DND-41 (cell line): ENCODE results near the gene HACD2.

Source experiments
- ATAC-seq: fragments of 200-7000 bp; cut with Tn5 transposase; 3 replicates; pipeline ENCODE4 v1.9.1; 2021; ENCODE audit warnings: low read depth; ENCODE audit not compliant: insufficient read depth
- DNase-seq: peaks from one replicate; pipeline ENCODE4 v3.0.0-alpha.2; 2020
- H2AFZ ChIP-seq: 2 replicates; pipeline ENCODE4 v1.6.0; 2012; ENCODE audit warnings: low read depth, low read length
- H3K27ac ChIP-seq: 2 replicates; pipeline ENCODE4 v1.5.1; 2012; ENCODE audit warnings: low read length, inconsistent platforms
- H3K27me3 ChIP-seq: fragments of 200-600 bp; sonication (generic); 2 replicates; pipeline ENCODE4 v1.6.0; 2012; ENCODE audit warnings: low read length, mild to moderate bottlenecking, inconsistent platforms; ENCODE audit not compliant: insufficient read depth, poor library complexity
- H3K36me3 ChIP-seq: 2 replicates; pipeline ENCODE4 v1.5.1; 2012; ENCODE audit warnings: low read length, inconsistent platforms; ENCODE audit not compliant: insufficient read depth
- H3K4me1 ChIP-seq: 2 replicates; pipeline ENCODE4 v1.5.1; 2012; ENCODE audit warnings: mild to moderate bottlenecking, low read length; ENCODE audit not compliant: insufficient read depth
- H3K4me2 ChIP-seq: 2 replicates; pipeline ENCODE4 v1.6.0; 2012; ENCODE audit warnings: mild to moderate bottlenecking, moderate library complexity, low read length, inconsistent platforms; ENCODE audit not compliant: insufficient read depth
- H3K4me3 ChIP-seq, 2 experiments: fragments of 200-600 bp in 1 of 2; shearing (Covaris generic) in 1 of 2; 2 replicates each; pipeline ENCODE4 v1.5.1; 2012 to 2016; ENCODE audit warnings: inconsistent platforms in 2 of 2, low read length in 2 of 2, mild to moderate bottlenecking in 2 of 2, low read depth in 1 of 2, moderate library complexity in 1 of 2
- H3K79me2 ChIP-seq: 2 replicates; pipeline ENCODE4 v1.6.0; 2012; ENCODE audit warnings: low read length, inconsistent platforms; ENCODE audit not compliant: insufficient read depth
- H3K9ac ChIP-seq: 2 replicates; pipeline ENCODE4 v1.6.0; 2012; ENCODE audit warnings: low read depth, mild to moderate bottlenecking, inconsistent platforms, low read length, moderate library complexity
- H3K9me3 ChIP-seq: 2 replicates; pipeline ENCODE4 v1.5.1; 2012; ENCODE audit warnings: low read length, moderate library complexity, mild to moderate bottlenecking, inconsistent platforms; ENCODE audit not compliant: insufficient read depth, severe bottlenecking
- H4K20me1 ChIP-seq: 2 replicates; pipeline ENCODE4 v1.6.0; 2012; ENCODE audit warnings: low read length; ENCODE audit not compliant: insufficient read depth
- EZH2 ChIP-seq: IDR thresholded peaks from 3 replicates; pipeline ENCODE4 v1.6.1; 2012; ENCODE audit warnings: borderline replicate concordance, low read depth, mild to moderate bottlenecking, moderate library complexity, low read length, inconsistent platforms; ENCODE audit not compliant: severe bottlenecking
- TF ChIP-seq, protein P1 (sequence below): IDR thresholded peaks from 2 replicates; pipeline ENCODE4 v1.5.1; 2012; ENCODE audit warnings: borderline replicate concordance, low read length, moderate library complexity, mild to moderate bottlenecking; ENCODE audit not compliant: poor library complexity, severe bottlenecking; ENCODE audit errors: extremely low read depth

Gene HACD2

DNA sequence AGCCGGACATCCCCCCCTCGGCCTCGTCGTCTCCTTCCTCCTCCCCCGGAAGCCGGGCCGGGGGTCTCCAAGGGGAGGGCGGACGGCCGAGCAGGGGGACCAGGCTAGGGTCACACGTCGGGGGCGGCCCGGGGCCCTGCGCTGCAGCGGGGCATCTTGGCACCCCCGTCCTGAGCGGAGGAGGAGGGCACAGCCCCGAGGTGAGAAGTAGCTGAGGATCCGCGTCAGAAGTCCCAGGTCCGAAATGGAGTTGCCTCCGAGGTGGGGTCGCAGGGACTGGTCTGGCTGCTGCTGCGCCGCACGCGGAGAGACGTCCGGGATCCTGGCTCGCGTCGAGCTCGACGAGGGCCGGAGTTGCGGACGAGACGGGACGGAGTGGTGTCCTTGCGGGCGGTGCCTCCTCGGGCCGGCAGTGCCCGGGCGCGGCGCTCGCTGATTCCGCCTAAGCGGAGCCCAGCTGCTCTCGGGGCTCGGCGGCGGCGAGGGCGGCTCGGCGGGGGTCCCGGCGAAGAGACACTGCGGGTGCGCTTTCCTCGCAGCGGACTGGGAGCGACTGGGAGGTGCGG, 136.2 kb downstream of the HACD2 start, which contains the start of gene ADCY5:
TSS of gene ADCY5 (minus strand) at position 555 of the 566 bp plus-strand sequence. CDS start at position 10, 545 bp downstream.
- no peaks in the 10 kb centered on the region for H3K79me2 ChIP-seq
- H3K4me2 ChIP-seq: no peak within 1 kb of the TSS
- no peak within 1 kb of the TSS for H2AFZ ChIP-seq
- TF ChIP-seq EZH2: no peak
- TF ChIP-seq, protein P1, sequence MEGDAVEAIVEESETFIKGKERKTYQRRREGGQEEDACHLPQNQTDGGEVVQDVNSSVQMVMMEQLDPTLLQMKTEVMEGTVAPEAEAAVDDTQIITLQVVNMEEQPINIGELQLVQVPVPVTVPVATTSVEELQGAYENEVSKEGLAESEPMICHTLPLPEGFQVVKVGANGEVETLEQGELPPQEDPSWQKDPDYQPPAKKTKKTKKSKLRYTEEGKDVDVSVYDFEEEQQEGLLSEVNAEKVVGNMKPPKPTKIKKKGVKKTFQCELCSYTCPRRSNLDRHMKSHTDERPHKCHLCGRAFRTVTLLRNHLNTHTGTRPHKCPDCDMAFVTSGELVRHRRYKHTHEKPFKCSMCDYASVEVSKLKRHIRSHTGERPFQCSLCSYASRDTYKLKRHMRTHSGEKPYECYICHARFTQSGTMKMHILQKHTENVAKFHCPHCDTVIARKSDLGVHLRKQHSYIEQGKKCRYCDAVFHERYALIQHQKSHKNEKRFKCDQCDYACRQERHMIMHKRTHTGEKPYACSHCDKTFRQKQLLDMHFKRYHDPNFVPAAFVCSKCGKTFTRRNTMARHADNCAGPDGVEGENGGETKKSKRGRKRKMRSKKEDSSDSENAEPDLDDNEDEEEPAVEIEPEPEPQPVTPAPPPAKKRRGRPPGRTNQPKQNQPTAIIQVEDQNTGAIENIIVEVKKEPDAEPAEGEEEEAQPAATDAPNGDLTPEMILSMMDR: no peak
- no peak within 1 kb of the TSS for H3K27ac ChIP-seq
- ATAC-seq (no peak), DNase-seq (no peak)
- no peaks in the 10 kb centered on the region for H3K36me3 ChIP-seq
- H3K9me3 ChIP-seq: no peaks in the 10 kb centered on the region
- H3K4me1 ChIP-seq: no peaks in the 10 kb centered on the region
- peaks cover 2% of the 10 kb centered on the region for H3K27me3 ChIP-seq
- H3K4me3 ChIP-seq: no peak within 1 kb of the TSS
- H3K9ac ChIP-seq: no peak within 1 kb of the TSS
- H4K20me1 ChIP-seq: no peaks in the 10 kb centered on the region

DNA sequence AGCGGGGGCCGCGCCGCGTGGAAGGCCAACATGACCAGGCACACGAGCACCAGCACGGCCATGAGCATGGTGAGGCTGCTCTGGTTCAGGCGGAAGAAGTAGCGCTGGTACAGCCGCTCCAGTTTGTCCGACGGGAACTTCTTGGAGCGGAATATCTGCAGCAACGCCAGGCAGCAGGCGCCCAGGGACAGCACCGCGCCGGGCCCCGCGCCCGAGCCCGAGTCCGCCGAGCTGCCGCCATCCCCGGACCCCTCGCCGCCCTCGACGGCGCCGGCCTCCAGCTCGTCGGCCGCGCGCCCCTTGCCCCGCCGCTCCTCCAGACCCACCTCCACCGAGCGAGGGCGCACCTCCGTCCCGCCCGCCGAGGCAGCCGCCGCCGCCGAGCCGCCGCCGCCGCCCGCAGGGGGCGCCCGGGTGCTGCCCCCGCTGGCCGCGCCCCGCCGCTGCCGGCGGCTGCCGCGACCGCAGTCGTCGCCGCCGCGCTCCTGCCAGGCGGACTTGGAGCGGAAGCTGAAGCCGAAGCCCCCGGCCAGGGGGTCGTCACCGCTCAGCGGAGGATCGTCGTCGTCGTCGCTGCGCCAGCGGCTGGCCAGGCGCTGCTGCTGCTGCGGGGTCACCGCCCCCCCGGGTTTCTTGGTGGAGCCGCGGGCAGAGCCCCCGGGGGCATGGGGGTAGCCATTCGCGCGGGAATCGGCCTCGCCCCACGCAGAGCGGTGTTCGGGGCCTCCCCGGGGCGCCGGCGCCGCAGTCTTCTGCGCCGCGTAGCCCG, 136.9 kb downstream of the HACD2 start:
- Histone ChIP-seq H3K27me3 (peaks cover 2% of the 10 kb centered on the region), H3K27ac (no peak overlapping the region), H3K4me3 (no peak overlapping the region), H3K79me2 (no peaks in the 10 kb centered on the region), H3K4me1 (no peaks in the 10 kb centered on the region), H2AFZ (no peak overlapping the region), H3K36me3 (no peaks in the 10 kb centered on the region), H3K9ac (no peak overlapping the region), H3K9me3 (no peaks in the 10 kb centered on the region), H4K20me1 (no peaks in the 10 kb centered on the region), H3K4me2 (no peak overlapping the region)
- DNase-seq (no peak), ATAC-seq (no peak)
- TF ChIP-seq EZH2: no peak
- TF ChIP-seq, protein P1: no peak

DNA sequence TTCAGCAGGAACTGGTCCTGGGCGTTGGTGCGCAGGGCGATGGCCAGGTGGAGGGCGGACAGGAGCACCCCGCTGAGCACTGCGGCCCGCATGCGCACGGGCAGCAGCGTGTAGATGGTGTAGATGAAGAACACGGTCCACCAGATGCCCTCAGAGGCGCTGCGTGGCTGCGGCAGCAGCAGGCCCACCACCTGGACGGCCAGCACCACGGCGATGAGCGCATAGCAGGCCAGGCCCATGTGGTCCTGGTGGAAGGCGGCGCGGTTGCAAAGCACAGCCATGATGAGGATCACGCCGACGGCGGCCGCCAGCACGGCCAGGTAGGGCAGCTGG, 137.5 kb downstream of the HACD2 start:
- Histone ChIP-seq H3K79me2 (no peaks in the 10 kb centered on the region), H3K4me1 (no peaks in the 10 kb centered on the region), H2AFZ (no peak overlapping the region), H3K9ac (no peak overlapping the region), H3K36me3 (no peaks in the 10 kb centered on the region), H3K4me2 (no peak overlapping the region), H3K27ac (no peak overlapping the region), H3K27me3 (peaks cover 2% of the 10 kb centered on the region), H3K4me3 (no peak overlapping the region), H3K9me3 (no peaks in the 10 kb centered on the region), H4K20me1 (no peaks in the 10 kb centered on the region)
- ATAC-seq: no peak
- TF ChIP-seq, protein P1: no peak
- no peak for TF ChIP-seq EZH2
- no peak for DNase-seq
